PC-3 (cell line): ENCODE data around the gene ZW10.

Experiments
- EZH2phosphoT487 ChIP-seq: fragments of 300-600 bp; sonication (generic); IDR thresholded peaks from 2 replicates; pipeline ENCODE4 v1.6.1; 2018; ENCODE audit warnings: mild to moderate bottlenecking, antibody characterized with exemption, low read length, borderline replicate concordance
- TF ChIP-seq, protein P1 (sequence below): fragments of 300-600 bp; sonication (generic); conservative IDR thresholded peaks from 2 replicates; pipeline ENCODE4 v1.5.1; 2017; ENCODE audit warnings: antibody characterized with exemption, low read depth, mild to moderate bottlenecking, low read length

DNA sequence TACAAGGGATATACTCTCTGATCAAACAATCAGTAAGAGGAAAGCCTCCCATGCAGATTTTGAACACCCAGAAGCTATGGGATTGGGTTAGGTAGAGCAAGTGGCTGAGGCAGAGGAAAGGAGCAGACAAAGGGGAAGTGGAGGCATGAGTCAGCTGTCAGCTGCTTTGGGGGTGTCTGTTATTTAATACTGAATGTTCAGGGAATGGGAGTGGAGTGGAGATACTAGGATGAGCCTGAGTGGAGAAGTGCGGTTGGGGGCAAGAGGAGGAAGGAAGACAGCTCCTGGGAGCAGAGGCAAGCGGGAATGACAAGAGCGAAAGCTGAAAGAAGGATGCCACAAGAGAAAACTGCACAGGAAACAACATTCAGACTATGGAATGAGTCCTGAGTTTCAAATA lies 44.7 kb downstream of the ZW10 start:
- TF ChIP-seq, protein P1, sequence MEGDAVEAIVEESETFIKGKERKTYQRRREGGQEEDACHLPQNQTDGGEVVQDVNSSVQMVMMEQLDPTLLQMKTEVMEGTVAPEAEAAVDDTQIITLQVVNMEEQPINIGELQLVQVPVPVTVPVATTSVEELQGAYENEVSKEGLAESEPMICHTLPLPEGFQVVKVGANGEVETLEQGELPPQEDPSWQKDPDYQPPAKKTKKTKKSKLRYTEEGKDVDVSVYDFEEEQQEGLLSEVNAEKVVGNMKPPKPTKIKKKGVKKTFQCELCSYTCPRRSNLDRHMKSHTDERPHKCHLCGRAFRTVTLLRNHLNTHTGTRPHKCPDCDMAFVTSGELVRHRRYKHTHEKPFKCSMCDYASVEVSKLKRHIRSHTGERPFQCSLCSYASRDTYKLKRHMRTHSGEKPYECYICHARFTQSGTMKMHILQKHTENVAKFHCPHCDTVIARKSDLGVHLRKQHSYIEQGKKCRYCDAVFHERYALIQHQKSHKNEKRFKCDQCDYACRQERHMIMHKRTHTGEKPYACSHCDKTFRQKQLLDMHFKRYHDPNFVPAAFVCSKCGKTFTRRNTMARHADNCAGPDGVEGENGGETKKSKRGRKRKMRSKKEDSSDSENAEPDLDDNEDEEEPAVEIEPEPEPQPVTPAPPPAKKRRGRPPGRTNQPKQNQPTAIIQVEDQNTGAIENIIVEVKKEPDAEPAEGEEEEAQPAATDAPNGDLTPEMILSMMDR, result no peak
- no peak for TF ChIP-seq EZH2phosphoT487
